Mucosa of rectum (tissue), 2 donors: ENCODE results near the gene NR2F1-AS1.

Source experiments
- H3K27ac ChIP-seq, 2 donors: one replicate each; pipeline ENCODE4 v1.7.0; 2013; ENCODE audit warnings: inconsistent platforms in 2 of 2, low read depth in 2 of 2, low read length in 2 of 2
- H3K27me3 ChIP-seq, 2 donors: one replicate each; pipeline ENCODE4 v1.7.0; 2013; ENCODE audit warnings: low read length in 2 of 2; ENCODE audit not compliant: control insufficient read depth in 2 of 2, insufficient read depth in 2 of 2
- H3K36me3 ChIP-seq, 2 donors: one replicate each; pipeline ENCODE4 v1.7.0; 2013; ENCODE audit warnings: low read length in 2 of 2; ENCODE audit not compliant: control insufficient read depth in 2 of 2, insufficient read depth in 2 of 2
- H3K4me1 ChIP-seq, 2 donors: one replicate each; pipeline ENCODE4 v1.7.0; 2013; ENCODE audit warnings: low read length in 2 of 2, mild to moderate bottlenecking in 1 of 2; ENCODE audit not compliant: control insufficient read depth in 2 of 2, insufficient read depth in 2 of 2
- H3K4me3 ChIP-seq, 2 donors: one replicate each; pipeline ENCODE4 v1.7.0; 2013; ENCODE audit warnings: low read length in 2 of 2
- H3K9ac ChIP-seq, 2 donors: one replicate each; pipeline ENCODE4 v1.7.0; 2013; ENCODE audit warnings: low read length in 2 of 2, low read depth in 1 of 2, mild to moderate bottlenecking in 1 of 2
- H3K9me3 ChIP-seq, 2 donors: one replicate each; pipeline ENCODE4 v1.7.0; 2013; ENCODE audit warnings: low read length in 2 of 2; ENCODE audit not compliant: control insufficient read depth in 2 of 2
- donor health status: healthy.
- donor health status: Normal muscosa, but diverticular disease.

Gene NR2F1-AS1

GRCh38 chr5:93611273-93611975 lies 30.4 kb upstream of the NR2F1-AS1 start:
- no peak overlapping the region for H3K9ac ChIP-seq
- H3K4me1 ChIP-seq: peaks cover 0 to 7% of the 10 kb centered on the region in 2 donors
- H3K27ac ChIP-seq: no peak overlapping the region
- no peaks in the 10 kb centered on the region for H3K36me3 ChIP-seq
- no peak overlapping the region for H3K4me3 ChIP-seq
- peaks cover 62 to 72% of the 10 kb centered on the region in 2 donors for H3K27me3 ChIP-seq
- no peaks in the 10 kb centered on the region for H3K9me3 ChIP-seq

GRCh38 chr5:93610581-93611272 lies 29.7 kb upstream of the NR2F1-AS1 start:
- H3K9ac ChIP-seq: no peak overlapping the region
- H3K27me3 ChIP-seq: peaks cover 67 to 78% of the 10 kb centered on the region in 2 donors
- H3K9me3 ChIP-seq: no peaks in the 10 kb centered on the region
- no peaks in the 10 kb centered on the region for H3K36me3 ChIP-seq
- H3K4me3 ChIP-seq: no peak overlapping the region
- H3K27ac ChIP-seq: no peak overlapping the region
- H3K4me1 ChIP-seq: peaks cover 0 to 7% of the 10 kb centered on the region in 2 donors

GRCh38 chr5:93609762-93610161 lies 28.7 kb upstream of the NR2F1-AS1 start:
- no peaks in the 10 kb centered on the region for H3K36me3 ChIP-seq
- peaks cover 75 to 86% of the 10 kb centered on the region in 2 donors for H3K27me3 ChIP-seq
- no peak overlapping the region for H3K4me3 ChIP-seq

GRCh38 chr5:93608855-93609254 lies 27.8 kb upstream of the NR2F1-AS1 start:
- H3K9me3 ChIP-seq: no peaks in the 10 kb centered on the region
- H3K9ac ChIP-seq: no peak overlapping the region
- peaks cover 70 to 82% of the 10 kb centered on the region in 2 donors for H3K27me3 ChIP-seq
- H3K36me3 ChIP-seq: no peaks in the 10 kb centered on the region
- no peak overlapping the region for H3K27ac ChIP-seq
- no peak overlapping the region for H3K4me3 ChIP-seq
- peaks cover 0 to 7% of the 10 kb centered on the region in 2 donors for H3K4me1 ChIP-seq

More at GRCh38 chr5:93609762-93610161, 28.7 kb upstream of the NR2F1-AS1 start:
- no peak overlapping the region for H3K9ac ChIP-seq
- no peak overlapping the region for H3K27ac ChIP-seq
- H3K4me1 ChIP-seq: peaks cover 0 to 7% of the 10 kb centered on the region in 2 donors
- H3K9me3 ChIP-seq: no peaks in the 10 kb centered on the region

- H3K4me3 ChIP-seq: no peak overlapping the region
- no peak overlapping the region for H3K9ac ChIP-seq
- H3K27ac ChIP-seq: no peak overlapping the region
- H3K27me3 ChIP-seq: peaks cover 81 to 85% of the 10 kb centered on the region in 2 donors
- peaks cover 0 to 7% of the 10 kb centered on the region in 2 donors for H3K4me1 ChIP-seq
- H3K36me3 ChIP-seq: no peaks in the 10 kb centered on the region
- no peaks in the 10 kb centered on the region for H3K9me3 ChIP-seq
These were observed 26.6 kb upstream of the NR2F1-AS1 start for GRCh38 chr5:93607367-93608258.

GRCh38 chr5:93606382-93606752 lies 25.3 kb upstream of the NR2F1-AS1 start:
- Histone ChIP-seq H3K9me3 (no peaks in the 10 kb centered on the region), H3K4me1 (peaks cover 0 to 3% of the 10 kb centered on the region in 2 donors), H3K36me3 (no peaks in the 10 kb centered on the region), H3K4me3 (no peak overlapping the region), H3K27ac (no peak overlapping the region), H3K27me3 (peaks cover 84 to 86% of the 10 kb centered on the region in 2 donors), H3K9ac (no peak overlapping the region)

GRCh38 chr5:93604644-93605515 lies 23.9 kb upstream of the NR2F1-AS1 start:
- Histone ChIP-seq H3K4me1 (peaks cover 0 to 3% of the 10 kb centered on the region in 2 donors), H3K4me3 (no peak overlapping the region), H3K9me3 (no peaks in the 10 kb centered on the region), H3K27me3 (peaks cover 81 to 82% of the 10 kb centered on the region in 2 donors), H3K27ac (no peak overlapping the region), H3K36me3 (no peaks in the 10 kb centered on the region), H3K9ac (no peak overlapping the region)

- H3K4me3 ChIP-seq: no peak overlapping the region
- H3K36me3 ChIP-seq: no peaks in the 10 kb centered on the region
- no peak overlapping the region for H3K9ac ChIP-seq
- H3K9me3 ChIP-seq: no peaks in the 10 kb centered on the region
- H3K27me3 ChIP-seq: peaks cover 81% of the 10 kb centered on the region in 2 donors
- H3K27ac ChIP-seq: no peak overlapping the region
- peaks cover 0 to 3% of the 10 kb centered on the region in 2 donors for H3K4me1 ChIP-seq
These were observed 23.0 kb upstream of the NR2F1-AS1 start for GRCh38 chr5:93603793-93604643.
